Nephron progenitor cell (in vitro differentiated cells): ENCODE data around the gene FNIP2.
"Not testable (repeated sequence)": the region's sequence is repeated elsewhere in the genome, so short reads cannot be mapped to it uniquely, and the experiment has no call there.

ENCODE experiments used
- DNase-seq: peaks from one replicate; pipeline ENCODE4 v3.0.0; 2021
- H3K27ac Mint-ChIP-seq: 2 replicates; pipeline ENCODE4 v1.8.0; 2021; ENCODE audit warnings: mild to moderate bottlenecking, moderate library complexity, mixed read lengths
- H3K27me3 Mint-ChIP-seq: 2 replicates; pipeline ENCODE4 v1.8.0; 2021; ENCODE audit warnings: mild to moderate bottlenecking, low read depth, mixed read lengths; ENCODE audit not compliant: poor library complexity
- H3K36me3 Mint-ChIP-seq: 2 replicates; pipeline ENCODE4 v1.8.0; 2021; ENCODE audit warnings: low read depth, mixed read lengths
- H3K4me1 Mint-ChIP-seq: 2 replicates; pipeline ENCODE4 v1.8.0; 2021; ENCODE audit warnings: mixed read lengths
- H3K4me3 Mint-ChIP-seq: 2 replicates; pipeline ENCODE4 v1.8.0; 2021; ENCODE audit warnings: mild to moderate bottlenecking, moderate library complexity, mixed read lengths
- H3K9me3 Mint-ChIP-seq: 2 replicates; pipeline ENCODE4 v1.8.0; 2021; ENCODE audit warnings: mild to moderate bottlenecking, moderate library complexity, mixed read lengths
- CTCF ChIP-seq: fragments of 200-600 bp; sonication (generic); IDR thresholded peaks from 2 replicates; pipeline ENCODE4 v1.5.0; 2021; ENCODE audit warnings: antibody characterized with exemption

The FNIP2 gene

GRCh38 chr4:158758703-158759102 is 10.1 kb upstream of the FNIP2 start:
- Mint-ChIP-seq H3K9me3 (peaks cover 40% of the 10 kb centered on the region), H3K27ac (no peak overlapping the region), H3K4me1 (peaks cover 9% of the 10 kb centered on the region), H3K27me3 (peaks cover 6% of the 10 kb centered on the region), H3K36me3 (peaks cover 6% of the 10 kb centered on the region), H3K4me3 (no peak overlapping the region)
- no peak for TF ChIP-seq CTCF
- no peak for DNase-seq

GRCh38 chr4:158759539-158759938 is 9.3 kb upstream of the FNIP2 start:
- not testable (repeated sequence) for H3K4me3 Mint-ChIP-seq, H3K4me1 Mint-ChIP-seq, H3K27me3 Mint-ChIP-seq, H3K27ac Mint-ChIP-seq, H3K36me3 Mint-ChIP-seq, DNase-seq
- peaks cover 40% of the 10 kb centered on the region for H3K9me3 Mint-ChIP-seq

GRCh38 chr4:158760866-158761265 is 8.0 kb upstream of the FNIP2 start:
- Mint-ChIP-seq H3K36me3 (peaks cover 6% of the 10 kb centered on the region), H3K4me3 (no peak overlapping the region), H3K27ac (no peak overlapping the region), H3K4me1 (peaks cover 6% of the 10 kb centered on the region), H3K9me3 (peaks cover 40% of the 10 kb centered on the region), H3K27me3 (peaks cover 3% of the 10 kb centered on the region)
- no peak for TF ChIP-seq CTCF
- DNase-seq = no peak

GRCh38 chr4:158762553-158762952 is 6.3 kb upstream of the FNIP2 start:
- Mint-ChIP-seq H3K36me3 (peaks cover 6% of the 10 kb centered on the region), H3K4me1 (peaks cover 5% of the 10 kb centered on the region), H3K27me3 (peaks cover 10% of the 10 kb centered on the region), H3K9me3 (peaks cover 25% of the 10 kb centered on the region), H3K27ac (no peak overlapping the region), H3K4me3 (no peak overlapping the region)
- no peak for DNase-seq
- no peak for TF ChIP-seq CTCF

GRCh38 chr4:158763462-158763861 is 5.4 kb upstream of the FNIP2 start:
- no peak overlapping the region for H3K27ac Mint-ChIP-seq
- no peak for DNase-seq
- peaks cover 14% of the 10 kb centered on the region for H3K4me1 Mint-ChIP-seq
- peaks cover 7% of the 10 kb centered on the region for H3K27me3 Mint-ChIP-seq
- H3K4me3 Mint-ChIP-seq = no peak overlapping the region
- H3K9me3 Mint-ChIP-seq = peaks cover 18% of the 10 kb centered on the region
- no peaks in the 10 kb centered on the region for H3K36me3 Mint-ChIP-seq
- TF ChIP-seq CTCF = no peak

GRCh38 chr4:158766434-158767044 is 2.3 kb upstream of the FNIP2 start:
- TF ChIP-seq CTCF = no peak
- no peaks in the 10 kb centered on the region for H3K36me3 Mint-ChIP-seq

More at GRCh38 chr4:158766434-158767044, 2.3 kb upstream of the FNIP2 start:
- Mint-ChIP-seq H3K4me3 (no peak overlapping the region), H3K9me3 (no peaks in the 10 kb centered on the region), H3K27ac (no peak overlapping the region), H3K27me3 (peaks cover 7% of the 10 kb centered on the region), H3K4me1 (peaks cover 31% of the 10 kb centered on the region)
- DNase-seq = no peak
